Effector memory CD4-positive, alpha-beta T cell (primary cell): Measurements from ENCODE around the gene GCHFR.
A peak's percentile ranks its signal among the peaks of the same experiment; 100 is the strongest.

ENCODE experiments used
- DNase-seq, 3 donors: peaks; one replicate each; pipeline ENCODE4 v3.0.0-alpha.2; 2020
- H3K27ac ChIP-seq: 2 replicates; pipeline ENCODE4 v1.7.0; 2013; ENCODE audit warnings: mild to moderate bottlenecking, low read length, moderate library complexity; ENCODE audit not compliant: insufficient read depth, poor library complexity, severe bottlenecking
- H3K27me3 ChIP-seq: replicated peaks from 2 replicates; pipeline ENCODE4 v1.7.0; 2013; ENCODE audit warnings: mild to moderate bottlenecking, low read length; ENCODE audit not compliant: insufficient read depth, control insufficient read depth, poor library complexity, severe bottlenecking
- H3K36me3 ChIP-seq: 2 replicates; pipeline ENCODE4 v1.7.0; 2013; ENCODE audit warnings: mild to moderate bottlenecking, low read length, moderate library complexity; ENCODE audit not compliant: control insufficient read depth, insufficient read depth
- H3K4me1 ChIP-seq: 2 replicates; pipeline ENCODE4 v1.7.0; 2013; ENCODE audit warnings: low read length, mild to moderate bottlenecking; ENCODE audit not compliant: control insufficient read depth, insufficient read depth, poor library complexity, severe bottlenecking
- H3K4me3 ChIP-seq: 2 replicates; pipeline ENCODE4 v1.7.0; 2013; ENCODE audit warnings: low read length, low read depth, mild to moderate bottlenecking; ENCODE audit not compliant: insufficient read depth, poor library complexity, severe bottlenecking
- H3K9me3 ChIP-seq: 2 replicates; pipeline ENCODE4 v1.7.0; 2013; ENCODE audit warnings: mild to moderate bottlenecking, low read length, moderate library complexity; ENCODE audit not compliant: control insufficient read depth

Gene GCHFR

GRCh38 chr15:40751745-40752144 is 12.1 kb upstream of the GCHFR start:
- Histone ChIP-seq H3K36me3 (peaks cover 34% of the 10 kb centered on the region), H3K4me1 (peaks cover 9% of the 10 kb centered on the region), H3K9me3 (no peaks in the 10 kb centered on the region), H3K27me3 (no peaks in the 10 kb centered on the region), H3K27ac (no peak overlapping the region), H3K4me3 (no peak overlapping the region)
- DNase-seq = no peak

GRCh38 chr15:40754574-40754882 is 9.3 kb upstream of the GCHFR start:
- Histone ChIP-seq H3K4me3 (peak overlapping the region; percentile 92), H3K4me1 (peaks cover 9% of the 10 kb centered on the region), H3K27ac (peak overlapping the region; percentile 76), H3K36me3 (peaks cover 22% of the 10 kb centered on the region), H3K9me3 (no peaks in the 10 kb centered on the region), H3K27me3 (no peaks in the 10 kb centered on the region)
- peak in 1 of 3 donors; percentile 18 for DNase-seq

- DNase-seq = peak; percentile 87 to 90 (median 88)
- H3K27me3 ChIP-seq = no peaks in the 10 kb centered on the region
- H3K36me3 ChIP-seq = peaks cover 18% of the 10 kb centered on the region
- H3K9me3 ChIP-seq = no peaks in the 10 kb centered on the region
- H3K27ac ChIP-seq = peak within 1 kb of the TSS; percentile 76
- H3K4me1 ChIP-seq = peaks cover 9% of the 10 kb centered on the region
- H3K4me3 ChIP-seq = peak within 1 kb of the TSS; percentile 92
Measured at GRCh38 chr15:40754883-40755811, 8.7 kb upstream of the GCHFR start, which contains the start of gene RMDN3. TSS of gene RMDN3 (minus strand) at chr15:40755254. CDS start at chr15:40754783, 471 bp downstream.

- no peaks in the 10 kb centered on the region for H3K9me3 ChIP-seq
- peak overlapping the region; percentile 76 for H3K27ac ChIP-seq
- H3K4me3 ChIP-seq = peak overlapping the region; percentile 92
- no peaks in the 10 kb centered on the region for H3K27me3 ChIP-seq
- H3K4me1 ChIP-seq = peaks cover 9% of the 10 kb centered on the region
- no peak for DNase-seq
- peaks cover 12% of the 10 kb centered on the region for H3K36me3 ChIP-seq
Measured at GRCh38 chr15:40755812-40756208, 8.1 kb upstream of the GCHFR start.

GRCh38 chr15:40756938-40757337 is 6.9 kb upstream of the GCHFR start:
- Histone ChIP-seq H3K36me3 (peaks cover under 1% of the 10 kb centered on the region), H3K4me3 (no peak overlapping the region), H3K27me3 (no peaks in the 10 kb centered on the region), H3K9me3 (no peaks in the 10 kb centered on the region), H3K27ac (no peak overlapping the region), H3K4me1 (peaks cover 9% of the 10 kb centered on the region)
- DNase-seq = no peak

GRCh38 chr15:40759961-40760360 is 3.9 kb upstream of the GCHFR start:
- H3K4me1 ChIP-seq = peaks cover 18% of the 10 kb centered on the region
- H3K4me3 ChIP-seq = no peak overlapping the region
- no peak for DNase-seq
- no peak overlapping the region for H3K27ac ChIP-seq
- H3K27me3 ChIP-seq = no peaks in the 10 kb centered on the region
- H3K9me3 ChIP-seq = no peaks in the 10 kb centered on the region
- no peaks in the 10 kb centered on the region for H3K36me3 ChIP-seq

- H3K27ac ChIP-seq = peak overlapping the region; percentile 73
- peaks cover 8% of the 10 kb centered on the region for H3K36me3 ChIP-seq
- H3K27me3 ChIP-seq = no peaks in the 10 kb centered on the region
- H3K4me3 ChIP-seq = peak overlapping the region; percentile 77
- H3K4me1 ChIP-seq = peaks cover 26% of the 10 kb centered on the region
- H3K9me3 ChIP-seq = no peaks in the 10 kb centered on the region
- DNase-seq = peak in 1 of 3 donors; percentile 48
Measured at GRCh38 chr15:40762919-40763800, 708 bp upstream of the GCHFR start.

GRCh38 chr15:40764629-40765103 is 798 bp downstream of the GCHFR start:
- peaks cover 12% of the 10 kb centered on the region for H3K36me3 ChIP-seq
- H3K4me1 ChIP-seq = peaks cover 30% of the 10 kb centered on the region
- peak overlapping the region; percentile 73 for H3K27ac ChIP-seq
- H3K27me3 ChIP-seq = no peaks in the 10 kb centered on the region
- H3K9me3 ChIP-seq = no peaks in the 10 kb centered on the region
- no peak for DNase-seq
- H3K4me3 ChIP-seq = peak overlapping the region; percentile 77

GRCh38 chr15:40766194-40766815 is 2.4 kb downstream of the GCHFR start:
- Histone ChIP-seq H3K4me1 (peaks cover 30% of the 10 kb centered on the region), H3K27ac (peak overlapping the region; percentile 57), H3K27me3 (no peaks in the 10 kb centered on the region), H3K4me3 (no peak overlapping the region), H3K36me3 (peaks cover 12% of the 10 kb centered on the region), H3K9me3 (no peaks in the 10 kb centered on the region)
- DNase-seq = no peak
